ENCODE results near the gene PLCXD3. TPM values are rescaled to one million over a fixed set of nuclear protein-coding genes. Genes with fewer than 3 reads are reported as not detected.

The PLCXD3 gene
- total RNA-seq, 2 experiments from 2014 or later, result not detected

DNA sequence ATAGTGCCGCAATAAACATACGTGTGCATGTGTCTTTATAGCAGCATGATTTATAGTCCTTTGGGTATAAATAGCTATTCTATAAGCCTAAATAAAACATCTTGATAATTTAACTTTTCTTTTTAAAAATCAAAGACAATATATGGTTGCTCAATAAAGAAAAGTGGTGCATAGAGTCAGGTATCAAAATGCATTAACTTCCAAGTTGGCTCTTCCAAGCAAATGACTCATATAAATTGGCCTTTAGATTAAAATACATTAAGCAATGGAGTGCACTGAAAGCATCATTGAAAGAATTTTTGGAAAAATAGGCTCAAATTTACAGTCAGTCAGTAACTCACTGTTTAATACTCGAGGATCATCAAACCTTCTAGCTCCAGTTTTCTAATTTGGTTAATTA, 106.6 kb downstream of the PLCXD3 start:
- Mint-ChIP-seq H3K27me3 (no peaks in the 10 kb centered on the region), H3K9me3 (peaks cover 9% of the 10 kb centered on the region), H3K36me3 (no peaks in the 10 kb centered on the region), H3K4me3 (no peak overlapping the region), H3K27ac (no peak overlapping the region), H3K4me1 (ENCODE audit: low read depth) (no peaks in the 10 kb centered on the region)
- ChIA-PET CTCF (no interaction called here), POLR2A (no interaction called here)
- DNase-seq, result no peak
- intact Hi-C loops (cut with micrococcal nuclease), result no loop called here

DNA sequence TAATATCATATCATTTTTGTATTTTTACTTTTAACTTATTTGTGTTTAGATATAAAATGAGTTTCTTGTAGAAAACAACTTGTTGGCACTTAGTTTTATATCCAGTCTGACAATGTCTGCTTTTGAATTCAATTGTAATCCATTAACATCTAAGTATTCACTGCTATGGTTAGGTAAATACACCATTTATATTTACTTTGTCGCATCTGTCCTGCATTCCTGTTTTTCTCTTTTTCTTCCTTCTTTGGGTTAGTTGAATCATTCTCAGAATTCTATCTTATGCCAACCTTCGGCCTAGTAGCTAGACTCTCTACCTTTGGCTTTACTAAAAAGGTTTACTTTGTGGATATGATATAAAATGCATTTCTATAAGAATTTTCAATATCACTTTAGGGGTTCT, 107.6 kb downstream of the PLCXD3 start:
- ChIA-PET POLR2A (no interaction called here), CTCF (no interaction called here)
- intact Hi-C loops (cut with micrococcal nuclease), result no loop called here
- H3K27ac Mint-ChIP-seq, result no peak overlapping the region
- H3K4me3 Mint-ChIP-seq, result no peak overlapping the region
- H3K4me1 Mint-ChIP-seq (ENCODE audit: low read depth), result no peaks in the 10 kb centered on the region
- H3K27me3 Mint-ChIP-seq, result no peaks in the 10 kb centered on the region
- H3K9me3 Mint-ChIP-seq, result peaks cover 12% of the 10 kb centered on the region
- no peak for DNase-seq
- no peaks in the 10 kb centered on the region for H3K36me3 Mint-ChIP-seq

DNA sequence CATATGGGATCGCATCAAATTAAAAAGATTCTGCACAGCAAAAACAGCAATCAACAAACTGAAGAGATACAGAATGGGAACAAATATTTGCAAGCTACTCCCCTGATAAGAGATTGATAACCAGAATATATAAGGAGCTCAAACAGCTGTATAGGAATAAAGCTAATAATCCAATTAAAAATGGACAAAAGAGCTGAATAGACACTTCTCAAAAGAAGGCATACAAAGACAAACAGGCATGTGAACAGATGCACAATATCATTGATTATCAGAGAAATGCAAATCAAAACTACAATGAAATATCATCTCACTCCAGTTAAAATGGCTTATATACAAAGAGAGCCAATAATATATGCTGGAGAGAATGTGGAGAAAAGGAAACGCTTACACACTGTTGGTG, 110.6 kb downstream of the PLCXD3 start:
- Mint-ChIP-seq H3K36me3 (no peaks in the 10 kb centered on the region), H3K9me3 (peaks cover 29% of the 10 kb centered on the region), H3K4me3 (no peak overlapping the region), H3K27me3 (no peaks in the 10 kb centered on the region), H3K27ac (no peak overlapping the region), H3K4me1 (ENCODE audit: low read depth) (no peaks in the 10 kb centered on the region)
- ChIA-PET POLR2A (no interaction called here), CTCF (no interaction called here)
- intact Hi-C loops (cut with micrococcal nuclease), result no loop called here
- no peak for DNase-seq

GRCh38 chr5:41392016-41392415, 118.4 kb downstream of the PLCXD3 start:
- intact Hi-C loops (cut with micrococcal nuclease), result no loop called here
- H3K36me3 Mint-ChIP-seq, result no peaks in the 10 kb centered on the region
- no peaks in the 10 kb centered on the region for H3K4me1 Mint-ChIP-seq (ENCODE audit: low read depth)
- ChIA-PET POLR2A (no interaction called here), CTCF (no interaction called here)
- no peak for DNase-seq
- H3K27ac Mint-ChIP-seq, result no peak overlapping the region
- no peak overlapping the region for H3K4me3 Mint-ChIP-seq
- H3K27me3 Mint-ChIP-seq, result no peaks in the 10 kb centered on the region
- H3K9me3 Mint-ChIP-seq, result peaks cover 19% of the 10 kb centered on the region

DNA sequence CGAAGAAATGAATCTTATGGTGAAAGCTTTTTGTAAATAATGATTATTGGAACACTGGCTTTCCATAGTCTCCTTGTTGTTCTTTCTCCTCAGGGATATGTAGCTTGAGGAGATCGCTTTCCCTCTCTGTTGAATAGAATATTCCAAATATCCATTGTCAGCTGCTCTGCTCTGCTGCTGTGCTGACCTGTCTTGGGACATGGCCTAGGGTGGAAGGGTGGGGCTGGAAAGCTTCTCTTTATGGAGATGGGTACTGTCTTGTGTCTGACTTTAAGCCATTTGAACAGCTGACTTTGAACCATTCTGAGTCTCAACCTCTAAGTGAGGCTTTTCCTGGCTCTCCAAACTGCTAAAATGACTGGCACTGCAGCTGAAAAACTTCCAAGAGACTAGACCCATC, 135.8 kb downstream of the PLCXD3 start:
- Mint-ChIP-seq H3K27me3 (no peaks in the 10 kb centered on the region), H3K9me3 (no peaks in the 10 kb centered on the region), H3K4me1 (ENCODE audit: low read depth) (no peaks in the 10 kb centered on the region), H3K27ac (no peak overlapping the region), H3K36me3 (no peaks in the 10 kb centered on the region), H3K4me3 (no peak overlapping the region)
- ChIA-PET POLR2A (no interaction called here), CTCF (no interaction called here)
- no peak for DNase-seq
- intact Hi-C loops (cut with micrococcal nuclease), result no loop called here

DNA sequence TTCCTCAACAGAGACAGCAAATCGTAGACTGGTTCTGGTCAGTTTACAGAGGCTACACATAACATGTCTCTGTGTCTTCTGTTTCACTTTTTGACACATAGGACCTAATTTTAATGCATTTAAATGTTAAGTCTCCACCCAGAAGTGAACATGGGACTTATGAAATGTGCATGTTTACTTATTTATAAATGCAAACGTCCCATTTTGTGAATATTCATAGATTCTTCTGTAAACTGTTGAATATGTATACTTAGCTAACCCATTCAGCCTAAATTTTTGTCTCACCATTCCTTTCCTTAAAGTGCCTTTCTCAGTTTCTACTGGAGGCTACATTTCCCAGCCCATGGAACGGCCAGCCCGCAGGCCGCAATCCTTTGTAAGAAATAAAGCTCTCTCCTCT, 137.2 kb downstream of the PLCXD3 start:
- Mint-ChIP-seq H3K27me3 (no peaks in the 10 kb centered on the region), H3K27ac (no peak overlapping the region), H3K9me3 (no peaks in the 10 kb centered on the region), H3K36me3 (no peaks in the 10 kb centered on the region), H3K4me3 (no peak overlapping the region), H3K4me1 (ENCODE audit: low read depth) (no peaks in the 10 kb centered on the region)
- intact Hi-C loops (cut with micrococcal nuclease), result no loop called here
- no peak for DNase-seq
- POLR2A ChIA-PET, result no interaction called here
- CTCF ChIA-PET, result no interaction called here

GRCh38 chr5:41371738-41372137, 138.7 kb downstream of the PLCXD3 start:
- Mint-ChIP-seq H3K9me3 (no peaks in the 10 kb centered on the region), H3K4me3 (no peak overlapping the region), H3K27ac (no peak overlapping the region), H3K27me3 (no peaks in the 10 kb centered on the region), H3K36me3 (no peaks in the 10 kb centered on the region), H3K4me1 (ENCODE audit: low read depth) (no peaks in the 10 kb centered on the region)
- no peak for DNase-seq
- POLR2A ChIA-PET, result no interaction called here
- intact Hi-C loops (cut with micrococcal nuclease), result no loop called here
- CTCF ChIA-PET, result no interaction called here

DNA sequence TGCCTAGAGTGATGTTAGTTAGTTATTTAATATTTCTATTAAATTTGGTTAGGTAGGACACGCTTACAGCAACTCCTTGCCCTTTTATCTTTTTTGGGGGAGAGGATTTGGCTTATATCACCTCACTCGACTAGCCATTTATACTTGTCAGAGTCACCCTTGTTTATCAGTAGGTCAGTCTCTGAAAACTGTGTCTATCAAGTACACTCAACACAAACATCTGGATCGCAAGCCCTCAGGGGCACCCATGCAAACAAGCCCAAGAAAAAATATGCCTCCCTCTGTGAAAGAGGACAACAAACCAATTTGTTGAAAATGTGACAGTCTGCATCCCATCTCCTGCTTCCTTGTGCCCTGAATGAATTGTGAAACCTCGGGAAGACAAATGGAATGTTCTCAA, 139.9 kb downstream of the PLCXD3 start:
- ChIA-PET CTCF (no interaction called here), POLR2A (interaction anchor here (0.7 kb wide), 1 partner anchor 49 kb away, joined by 3 read pairs; no protein-coding TSS in a partner anchor)
- Mint-ChIP-seq H3K27ac (no peak overlapping the region), H3K4me3 (no peak overlapping the region), H3K36me3 (no peaks in the 10 kb centered on the region), H3K27me3 (no peaks in the 10 kb centered on the region), H3K9me3 (no peaks in the 10 kb centered on the region), H3K4me1 (ENCODE audit: low read depth) (no peaks in the 10 kb centered on the region)
- intact Hi-C loops (cut with micrococcal nuclease), result no loop called here
- DNase-seq, result no peak

DNA sequence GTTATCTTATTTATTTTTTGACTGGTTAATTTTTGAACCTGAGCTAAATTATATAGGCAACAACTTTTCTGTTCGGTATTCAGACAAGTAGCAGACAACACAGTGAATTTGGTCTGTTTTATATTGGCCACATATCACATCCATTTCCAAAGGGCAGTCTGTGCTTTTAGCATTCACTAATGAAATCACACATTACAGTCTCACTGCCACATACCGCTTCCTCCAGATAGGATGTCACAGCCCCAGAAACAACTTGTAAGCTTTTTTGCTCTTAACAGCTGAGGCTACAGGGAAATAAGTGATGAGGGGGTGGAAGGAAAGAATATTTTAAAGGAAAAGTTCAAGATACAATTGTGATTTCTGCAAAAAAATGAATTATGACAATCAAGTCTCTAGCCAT, 140.6 kb downstream of the PLCXD3 start:
- DNase-seq, result no peak
- H3K36me3 Mint-ChIP-seq, result no peaks in the 10 kb centered on the region
- intact Hi-C loops (cut with micrococcal nuclease), result no loop called here
- no peaks in the 10 kb centered on the region for H3K4me1 Mint-ChIP-seq (ENCODE audit: low read depth)
- no peaks in the 10 kb centered on the region for H3K27me3 Mint-ChIP-seq
- H3K4me3 Mint-ChIP-seq, result no peak overlapping the region
- POLR2A ChIA-PET, result no interaction called here
- no peaks in the 10 kb centered on the region for H3K9me3 Mint-ChIP-seq
- no peak overlapping the region for H3K27ac Mint-ChIP-seq
- CTCF ChIA-PET, result no interaction called here

- CTCF ChIA-PET, result no interaction called here
- Mint-ChIP-seq H3K4me1 (ENCODE audit: low read depth) (no peaks in the 10 kb centered on the region), H3K27ac (no peak overlapping the region), H3K4me3 (no peak overlapping the region), H3K9me3 (no peaks in the 10 kb centered on the region), H3K27me3 (no peaks in the 10 kb centered on the region), H3K36me3 (no peaks in the 10 kb centered on the region)
- no peak for DNase-seq
- intact Hi-C loops (cut with micrococcal nuclease), result no loop called here
- POLR2A ChIA-PET, result no interaction called here
Observed at GRCh38 chr5:41368158-41368557, 142.2 kb downstream of the PLCXD3 start.

DNA sequence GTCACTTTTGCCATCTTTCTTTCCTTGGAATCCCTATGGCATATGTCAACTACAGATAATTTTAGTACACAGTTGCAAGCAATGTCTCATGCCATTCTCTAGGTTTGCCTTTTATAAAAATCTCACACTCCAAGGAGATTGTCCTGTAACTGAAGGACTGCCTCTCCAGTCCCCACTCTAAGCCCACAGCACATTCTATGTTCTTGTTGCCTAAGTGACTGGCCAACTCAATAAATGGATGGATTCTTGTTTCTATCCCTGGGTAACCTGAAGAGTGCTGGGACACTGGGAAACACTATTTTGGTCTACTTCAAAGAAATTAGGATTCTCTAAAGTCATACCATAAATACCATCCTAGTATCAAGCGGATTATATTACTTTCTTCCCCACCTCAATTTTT, 145.0 kb downstream of the PLCXD3 start:
- no peaks in the 10 kb centered on the region for H3K36me3 Mint-ChIP-seq
- POLR2A ChIA-PET, result no interaction called here
- no peaks in the 10 kb centered on the region for H3K27me3 Mint-ChIP-seq
- no peak for DNase-seq
- intact Hi-C loops (cut with micrococcal nuclease), result no loop called here
- no peak overlapping the region for H3K4me3 Mint-ChIP-seq
- H3K9me3 Mint-ChIP-seq, result no peaks in the 10 kb centered on the region
- no peak overlapping the region for H3K27ac Mint-ChIP-seq
- CTCF ChIA-PET, result no interaction called here
- H3K4me1 Mint-ChIP-seq (ENCODE audit: low read depth), result no peaks in the 10 kb centered on the region

DNA sequence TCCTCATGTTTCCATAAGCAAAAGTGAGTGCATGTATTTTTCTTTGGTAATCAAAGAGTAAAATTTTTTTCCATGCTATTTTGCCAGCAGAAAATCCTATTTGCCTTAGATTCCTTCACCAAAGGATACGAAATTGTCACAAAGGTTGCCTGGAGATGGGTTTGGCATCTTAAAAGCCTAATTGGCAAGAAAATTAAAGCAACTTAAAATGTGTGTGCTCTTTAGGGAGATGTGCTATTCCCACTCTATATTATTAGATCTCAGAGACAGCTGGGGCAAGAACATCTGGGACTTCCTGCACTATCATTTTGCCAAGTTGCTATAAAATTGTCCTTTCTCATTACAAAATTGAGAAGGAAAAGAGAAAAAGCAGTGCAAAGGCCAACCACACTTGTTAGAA, 146.1 kb downstream of the PLCXD3 start:
- no peak for DNase-seq
- CTCF ChIA-PET, result no interaction called here
- no peaks in the 10 kb centered on the region for H3K4me1 Mint-ChIP-seq (ENCODE audit: low read depth)
- no peak overlapping the region for H3K4me3 Mint-ChIP-seq
- intact Hi-C loops (cut with micrococcal nuclease), result no loop called here
- no peak overlapping the region for H3K27ac Mint-ChIP-seq
- H3K36me3 Mint-ChIP-seq, result no peaks in the 10 kb centered on the region
- H3K27me3 Mint-ChIP-seq, result no peaks in the 10 kb centered on the region
- H3K9me3 Mint-ChIP-seq, result no peaks in the 10 kb centered on the region
- POLR2A ChIA-PET, result no interaction called here

- ChIA-PET CTCF (no interaction called here), POLR2A (no interaction called here)
- no peaks in the 10 kb centered on the region for H3K4me1 Mint-ChIP-seq (ENCODE audit: low read depth)
- H3K36me3 Mint-ChIP-seq, result no peaks in the 10 kb centered on the region
- intact Hi-C loops (cut with micrococcal nuclease), result no loop called here
- no peaks in the 10 kb centered on the region for H3K27me3 Mint-ChIP-seq
- DNase-seq, result no peak
- H3K4me3 Mint-ChIP-seq, result no peak overlapping the region
- no peak overlapping the region for H3K27ac Mint-ChIP-seq
- no peaks in the 10 kb centered on the region for H3K9me3 Mint-ChIP-seq
Observed at GRCh38 chr5:41363343-41363986, 146.9 kb downstream of the PLCXD3 start.

GRCh38 chr5:41356786-41357185, 153.6 kb downstream of the PLCXD3 start:
- Mint-ChIP-seq H3K27ac (no peak overlapping the region), H3K27me3 (no peaks in the 10 kb centered on the region), H3K9me3 (no peaks in the 10 kb centered on the region), H3K4me1 (ENCODE audit: low read depth) (no peaks in the 10 kb centered on the region), H3K36me3 (no peaks in the 10 kb centered on the region), H3K4me3 (no peak overlapping the region)
- no peak for DNase-seq
- CTCF ChIA-PET, result no interaction called here
- POLR2A ChIA-PET, result no interaction called here
- intact Hi-C loops (cut with micrococcal nuclease), result no loop called here

All from activated CD4-positive, alpha-beta memory T cell treated with anti-CD3 and anti-CD28 coated beads for 36 hours (primary cell).